Measurements from ENCODE around the gene FKBP14. TPM values are rescaled to one million over a fixed set of nuclear protein-coding genes. Genes with fewer than 3 reads are reported as not detected.
A peak's percentile ranks its signal among the peaks of the same experiment; 100 is the strongest.

Gene FKBP14
- total RNA-seq, 6 experiments from 2014 or later: 4.0 to 8.7 (median 5.2) TPM

DNA sequence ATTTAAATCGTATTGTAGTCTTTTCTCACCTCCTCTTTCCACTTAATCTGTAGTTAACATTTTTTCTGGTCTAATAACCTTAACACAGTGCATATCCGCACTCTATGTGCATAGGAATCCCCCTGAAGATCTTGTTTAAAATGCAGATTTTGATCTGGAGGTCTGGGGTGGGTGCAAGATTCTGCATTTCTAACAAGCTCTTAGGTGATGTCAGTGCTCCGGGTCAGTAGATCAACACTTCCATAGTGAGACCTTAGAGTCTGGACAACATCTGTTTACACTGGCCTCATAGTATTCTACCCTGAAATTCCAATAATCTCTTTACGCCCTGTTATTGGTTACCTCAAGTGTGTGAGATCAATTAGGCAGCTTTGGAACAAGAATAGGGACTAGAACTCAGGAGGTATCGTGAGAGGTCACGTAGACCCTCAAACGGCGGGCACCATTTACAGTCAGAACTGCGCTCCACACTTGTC lies 1.3 kb upstream of the FKBP14 start:
- ATAC-seq: peak; percentile 4 to 37 (median 16)
- intact Hi-C loops (cut with DNase I): no loop called here

DNA sequence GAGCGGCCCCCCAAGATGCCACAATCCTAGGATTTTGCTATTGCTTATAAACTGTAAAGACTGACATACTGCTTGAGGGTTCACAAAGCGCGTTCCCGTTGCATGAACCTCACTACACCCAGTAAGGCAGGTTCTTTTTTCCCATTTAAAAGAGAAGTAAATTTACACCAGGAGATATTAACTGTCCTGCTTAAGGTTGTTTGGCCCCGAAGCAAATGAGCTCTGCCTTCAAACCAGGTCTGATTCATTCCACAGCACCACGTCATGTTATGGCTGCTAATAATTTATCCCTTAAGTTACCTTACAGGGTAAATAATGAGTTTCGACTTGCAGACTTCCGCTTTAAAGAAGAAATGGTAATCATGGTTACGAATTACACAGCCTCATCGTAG lies 559 bp upstream of the FKBP14 start:
- H3K9me3 ChIP-seq: no peaks in the 10 kb centered on the region
- intact Hi-C loops (cut with DNase I): no loop called here
- H3K36me3 ChIP-seq: no peaks in the 10 kb centered on the region
- peak; percentile 2 to 25 (median 7) for ATAC-seq
- WGBS (ENCODE audit: insufficient coverage, low coverage, low lambda C conversion rate, missing lambda C conversion rate): under 1% methylated on average over 10 of the region's 10 CpGs
- DNase-seq: no peak
- H3K27ac ChIP-seq: peak overlapping the region; percentile 9 to 89 (median 79)
- no peaks in the 10 kb centered on the region for H3K27me3 ChIP-seq
- TF ChIP-seq, protein P1, sequence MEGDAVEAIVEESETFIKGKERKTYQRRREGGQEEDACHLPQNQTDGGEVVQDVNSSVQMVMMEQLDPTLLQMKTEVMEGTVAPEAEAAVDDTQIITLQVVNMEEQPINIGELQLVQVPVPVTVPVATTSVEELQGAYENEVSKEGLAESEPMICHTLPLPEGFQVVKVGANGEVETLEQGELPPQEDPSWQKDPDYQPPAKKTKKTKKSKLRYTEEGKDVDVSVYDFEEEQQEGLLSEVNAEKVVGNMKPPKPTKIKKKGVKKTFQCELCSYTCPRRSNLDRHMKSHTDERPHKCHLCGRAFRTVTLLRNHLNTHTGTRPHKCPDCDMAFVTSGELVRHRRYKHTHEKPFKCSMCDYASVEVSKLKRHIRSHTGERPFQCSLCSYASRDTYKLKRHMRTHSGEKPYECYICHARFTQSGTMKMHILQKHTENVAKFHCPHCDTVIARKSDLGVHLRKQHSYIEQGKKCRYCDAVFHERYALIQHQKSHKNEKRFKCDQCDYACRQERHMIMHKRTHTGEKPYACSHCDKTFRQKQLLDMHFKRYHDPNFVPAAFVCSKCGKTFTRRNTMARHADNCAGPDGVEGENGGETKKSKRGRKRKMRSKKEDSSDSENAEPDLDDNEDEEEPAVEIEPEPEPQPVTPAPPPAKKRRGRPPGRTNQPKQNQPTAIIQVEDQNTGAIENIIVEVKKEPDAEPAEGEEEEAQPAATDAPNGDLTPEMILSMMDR (IDR thresholded peaks at IDR 0.05): no peak
- TF ChIP-seq POLR2A (IDR thresholded peaks at IDR 0.05): no peak
- H3K4me1 ChIP-seq: peaks cover 0 to 27% (median 2%) of the 10 kb centered on the region in 4 donors
- H3K4me3 ChIP-seq: peak overlapping the region; percentile 86 to 94 (median 88)

More for the DNA sequence above, 1.3 kb upstream of the FKBP14 start:
- Histone ChIP-seq H3K36me3 (no peaks in the 10 kb centered on the region), H3K27me3 (no peaks in the 10 kb centered on the region), H3K9me3 (no peaks in the 10 kb centered on the region), H3K4me1 (peaks cover 0 to 27% (median 2%) of the 10 kb centered on the region in 4 donors), H3K27ac (peak overlapping the region; percentile 68 to 89 (median 79)), H3K4me3 (peak overlapping the region; percentile 86 to 94 (median 88))
- 4% methylated on average over 9 of the region's 9 CpGs for WGBS (ENCODE audit: insufficient coverage, low coverage, low lambda C conversion rate, missing lambda C conversion rate)
- no peak for DNase-seq
- no peak for TF ChIP-seq POLR2A (IDR thresholded peaks at IDR 0.05)
- TF ChIP-seq, protein P1 (IDR thresholded peaks at IDR 0.05): no peak

DNA sequence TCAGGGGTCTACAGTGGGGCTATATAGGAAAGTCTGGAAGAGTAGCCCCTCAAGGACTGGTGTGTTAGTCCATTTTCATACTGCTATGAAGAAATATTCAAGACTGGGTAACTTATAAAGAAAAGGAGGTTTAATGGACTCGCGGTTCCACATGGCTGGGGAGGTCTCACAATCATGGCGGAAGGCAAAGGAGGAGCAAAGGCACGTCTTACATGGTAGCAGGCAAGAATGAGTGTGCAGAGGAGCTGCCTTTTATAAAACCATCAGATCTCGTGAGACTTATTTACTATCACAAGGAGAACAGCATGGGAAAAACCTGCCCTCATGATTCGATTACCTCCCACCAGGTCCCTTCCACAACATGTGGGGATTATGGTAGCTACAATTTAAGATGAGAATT lies 3.0 kb downstream of the FKBP14 start:
- intact Hi-C loops (cut with DNase I): no loop called here
- peaks cover 0 to 17% (median 0%) of the 10 kb centered on the region in 4 donors for H3K4me1 ChIP-seq
- no peak for ATAC-seq
- no peaks in the 10 kb centered on the region for H3K27me3 ChIP-seq
- H3K36me3 ChIP-seq: no peaks in the 10 kb centered on the region
- H3K4me3 ChIP-seq: no peak overlapping the region
- 96% methylated on average over 4 of the region's 6 CpGs for WGBS (ENCODE audit: insufficient coverage, low coverage, low lambda C conversion rate, missing lambda C conversion rate)
- H3K27ac ChIP-seq: no peak overlapping the region
- no peaks in the 10 kb centered on the region for H3K9me3 ChIP-seq
- DNase-seq: no peak
- no peak for TF ChIP-seq POLR2A (IDR thresholded peaks at IDR 0.05)
- TF ChIP-seq, protein P1 (IDR thresholded peaks at IDR 0.05): no peak

DNA sequence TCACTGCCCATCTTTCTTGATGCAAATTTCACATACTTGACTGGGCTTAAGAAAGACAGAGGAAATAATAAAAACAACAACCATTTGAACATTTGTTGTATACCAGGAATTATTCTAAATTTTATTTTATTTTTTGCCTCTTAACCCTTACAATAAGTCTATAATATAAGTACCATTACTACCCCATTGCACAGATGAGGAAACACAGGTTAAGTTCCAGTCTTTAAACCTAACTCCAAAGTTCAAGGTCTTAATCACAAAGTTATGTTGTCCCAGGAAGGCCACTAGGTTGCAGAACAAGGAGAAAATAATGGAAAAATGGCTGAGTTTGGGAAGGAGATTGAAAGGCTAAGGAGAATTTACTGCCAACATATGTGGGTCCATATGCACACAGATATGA lies 3.5 kb downstream of the FKBP14 start:
- Histone ChIP-seq H3K27ac (no peak overlapping the region), H3K4me3 (no peak overlapping the region), H3K9me3 (no peaks in the 10 kb centered on the region), H3K36me3 (no peaks in the 10 kb centered on the region), H3K27me3 (no peaks in the 10 kb centered on the region), H3K4me1 (peaks cover 0 to 17% (median 0%) of the 10 kb centered on the region in 4 donors)
- intact Hi-C loops (cut with DNase I): no loop called here
- DNase-seq: no peak
- no peak for ATAC-seq
- TF ChIP-seq, protein P1 (IDR thresholded peaks at IDR 0.05): no peak
- TF ChIP-seq POLR2A (IDR thresholded peaks at IDR 0.05): no peak

DNA sequence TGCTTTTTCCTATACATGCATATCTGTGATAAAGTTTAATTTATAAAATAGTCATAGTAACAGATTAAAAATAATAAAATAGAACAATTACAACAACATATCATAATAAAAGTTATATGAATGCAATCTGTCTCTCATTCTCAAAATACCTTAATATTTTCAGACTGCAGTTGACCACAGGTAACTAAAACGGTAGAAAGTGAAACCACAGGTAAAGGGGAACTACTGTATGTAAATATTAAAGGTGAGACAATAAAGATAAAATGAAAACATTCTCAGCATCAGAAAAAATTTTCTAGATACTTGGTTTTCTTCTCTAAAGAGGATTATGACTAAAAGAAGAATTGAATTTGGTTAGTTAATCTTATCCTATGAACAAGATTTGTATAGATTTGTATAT lies 6.0 kb downstream of the FKBP14 start:
- H3K4me1 ChIP-seq: peaks cover 0 to 6% (median 0%) of the 10 kb centered on the region in 4 donors
- WGBS (ENCODE audit: insufficient coverage, low coverage, low lambda C conversion rate, missing lambda C conversion rate): 27% methylated on average over 1 of the region's 1 CpG
- intact Hi-C loops (cut with DNase I): no loop called here
- ATAC-seq: no peak
- no peak for TF ChIP-seq POLR2A (IDR thresholded peaks at IDR 0.05)
- TF ChIP-seq, protein P1 (IDR thresholded peaks at IDR 0.05): no peak
- DNase-seq: no peak
- no peak overlapping the region for H3K27ac ChIP-seq
- no peak overlapping the region for H3K4me3 ChIP-seq
- no peaks in the 10 kb centered on the region for H3K27me3 ChIP-seq
- no peaks in the 10 kb centered on the region for H3K9me3 ChIP-seq
- H3K36me3 ChIP-seq: peaks cover 0 to 6% (median 0%) of the 10 kb centered on the region in 4 donors

Measured in right lobe of liver (tissue), 6 donors.